VCaP (cell line): ENCODE measurements around the gene ARPP21.

Source experiments
- H3K27ac ChIP-seq: fragments of 450-650 bp; 2 replicates; pipeline ENCODE4 v1.5.1; 2017
- CTCF ChIP-seq: fragments of 450-650 bp; conservative IDR thresholded peaks from 2 replicates; pipeline ENCODE4 v1.5.1; 2017; ENCODE audit warnings: mild to moderate bottlenecking, moderate library complexity

ARPP21 gene

DNA sequence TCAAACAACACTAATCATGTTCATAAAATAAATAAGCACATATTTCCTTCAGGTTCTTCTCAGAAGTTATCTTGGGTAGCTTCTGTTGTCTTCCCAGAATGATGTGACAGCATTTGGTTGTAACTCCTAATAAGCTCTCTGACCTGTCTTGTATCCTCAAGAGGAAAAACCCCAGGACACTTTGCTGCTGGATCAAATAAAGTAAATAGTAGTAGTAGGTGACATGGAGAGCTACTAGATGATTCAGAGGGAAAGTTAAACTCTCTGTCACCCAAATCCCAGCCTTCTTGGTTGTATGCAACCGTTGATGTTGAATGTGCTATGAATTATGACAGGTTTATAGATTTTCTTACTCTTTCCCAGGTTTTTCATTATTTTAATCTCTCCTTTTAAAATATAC lies 143.0 kb downstream of the ARPP21 start:
- H3K27ac ChIP-seq, result no peak overlapping the region
- no peak for TF ChIP-seq CTCF

GRCh38 chr3:35784169-35784568 lies 144.8 kb downstream of the ARPP21 start:
- H3K27ac ChIP-seq, result no peak overlapping the region
- TF ChIP-seq CTCF, result no peak

- H3K27ac ChIP-seq, result no peak overlapping the region
Measured at GRCh38 chr3:35785234-35785888, 146.0 kb downstream of the ARPP21 start.

DNA sequence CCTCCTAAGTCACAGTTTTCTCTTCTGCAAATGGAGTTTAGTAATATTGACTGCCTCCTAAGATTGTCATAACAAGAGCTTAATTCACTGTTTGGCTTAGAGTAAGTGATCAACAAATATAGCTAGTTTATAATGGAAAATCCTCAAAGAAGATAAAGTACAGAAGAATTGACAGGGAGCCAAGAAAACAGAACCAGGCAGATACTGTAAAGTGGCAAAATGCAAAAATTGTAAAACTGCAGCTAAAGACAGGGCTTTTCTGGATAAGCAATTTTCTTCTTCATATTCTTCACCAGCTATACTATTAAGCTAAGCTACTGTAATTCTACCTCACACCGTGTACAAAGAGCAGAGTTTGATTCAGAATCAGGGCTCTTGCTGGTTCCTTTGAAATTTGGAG lies 148.6 kb downstream of the ARPP21 start:
- TF ChIP-seq CTCF, result no peak
- no peak overlapping the region for H3K27ac ChIP-seq

More at GRCh38 chr3:35785234-35785888, 146.0 kb downstream of the ARPP21 start:
- no peak for TF ChIP-seq CTCF

GRCh38 chr3:35789042-35789831 lies 149.9 kb downstream of the ARPP21 start:
- no peak for TF ChIP-seq CTCF
- no peak overlapping the region for H3K27ac ChIP-seq

DNA sequence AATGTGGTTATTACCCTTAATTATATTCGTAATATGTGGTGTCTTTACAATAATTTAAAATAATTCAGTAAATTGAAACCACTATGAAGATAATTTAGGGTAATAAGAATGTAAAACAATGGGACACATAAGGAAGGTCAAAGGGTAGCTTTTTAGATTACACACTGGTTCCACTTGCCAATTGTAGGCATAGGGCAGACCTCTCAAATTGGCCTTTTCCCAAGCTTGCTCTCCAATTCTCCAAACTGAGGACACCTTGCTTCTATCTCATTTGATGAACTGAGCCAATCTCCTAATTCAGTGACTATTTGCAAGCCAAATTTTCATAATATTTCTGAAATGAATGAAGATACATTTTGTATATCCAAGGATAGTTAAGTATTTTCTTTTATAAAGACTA lies 151.4 kb downstream of the ARPP21 start:
- no peak overlapping the region for H3K27ac ChIP-seq
- TF ChIP-seq CTCF, result no peak

DNA sequence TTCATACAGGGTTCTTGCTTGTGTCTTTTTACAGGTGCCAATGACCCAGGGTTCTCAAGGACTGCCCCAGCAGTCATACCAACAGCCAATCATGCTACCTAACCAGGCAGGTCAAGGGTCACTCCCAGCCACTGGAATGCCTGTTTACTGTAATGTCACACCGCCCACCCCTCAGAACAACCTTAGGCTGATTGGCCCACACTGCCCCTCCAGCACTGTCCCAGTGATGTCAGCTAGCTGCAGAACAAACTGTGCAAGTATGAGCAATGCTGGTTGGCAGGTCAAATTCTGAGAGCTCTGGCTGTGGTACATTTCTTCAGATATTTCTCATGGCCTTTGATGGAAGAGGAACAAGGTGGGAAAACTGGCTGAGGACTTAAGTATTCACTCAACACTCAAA lies 154.3 kb downstream of the ARPP21 start:
- TF ChIP-seq CTCF, result no peak
- H3K27ac ChIP-seq, result no peak overlapping the region
